Hematopoietic multipotent progenitor cell treated with erythropoietin and hydrocortisone succinate and interleukin-3 and kit ligand, for 4 days (in vitro differentiated cells): Measurements from ENCODE around the gene BAZ1B.
"Not testable (repeated sequence)": the region's sequence is repeated elsewhere in the genome, so short reads cannot be mapped to it uniquely, and the experiment has no call there.

Experiments used
- DNase-seq: peaks from one replicate; pipeline ENCODE4 v3.0.0-alpha.2; 2015

The BAZ1B gene

GRCh38 chr7:73495507-73495906, 26.6 kb downstream of the BAZ1B start:
- not testable (repeated sequence) for DNase-seq

GRCh38 chr7:73489976-73490375, 32.1 kb downstream of the BAZ1B start:
- DNase-seq = no peak

GRCh38 chr7:73487486-73487885, 34.6 kb downstream of the BAZ1B start:
- DNase-seq = peak; percentile 33

- no peak for DNase-seq
Measured at GRCh38 chr7:73483171-73483570, 38.9 kb downstream of the BAZ1B start.

GRCh38 chr7:73482746-73483145, 39.3 kb downstream of the BAZ1B start:
- no peak for DNase-seq

GRCh38 chr7:73481521-73481920, 40.6 kb downstream of the BAZ1B start:
- not testable (repeated sequence) for DNase-seq

- no peak for DNase-seq
Measured at GRCh38 chr7:73478549-73478948, 43.5 kb downstream of the BAZ1B start.

GRCh38 chr7:73477376-73477775, 44.7 kb downstream of the BAZ1B start:
- no peak for DNase-seq

- no peak for DNase-seq
Measured at GRCh38 chr7:73470208-73470607, 51.9 kb downstream of the BAZ1B start.

GRCh38 chr7:73467046-73467445, 55.0 kb downstream of the BAZ1B start:
- DNase-seq = not testable (repeated sequence)

GRCh38 chr7:73466112-73466511, 56.0 kb downstream of the BAZ1B start:
- no peak for DNase-seq

GRCh38 chr7:73463966-73464365, 58.1 kb downstream of the BAZ1B start:
- DNase-seq = no peak

GRCh38 chr7:73463260-73463659, 58.8 kb downstream of the BAZ1B start:
- DNase-seq = no peak

- no peak for DNase-seq
Measured at GRCh38 chr7:73461782-73462285, 60.3 kb downstream of the BAZ1B start.

- DNase-seq = no peak
Measured at GRCh38 chr7:73454424-73454823, 67.7 kb downstream of the BAZ1B start.

- DNase-seq = no peak
Measured at GRCh38 chr7:73452999-73453635, 69.0 kb downstream of the BAZ1B start.

GRCh38 chr7:73451780-73452398, 70.2 kb downstream of the BAZ1B start:
- DNase-seq = peak; percentile 76

GRCh38 chr7:73449422-73449821, 72.7 kb downstream of the BAZ1B start:
- no peak for DNase-seq

- DNase-seq = no peak
Measured at GRCh38 chr7:73448609-73449008, 73.5 kb downstream of the BAZ1B start.

- DNase-seq = no peak
Measured at GRCh38 chr7:73447121-73447733, 74.9 kb downstream of the BAZ1B start.

- DNase-seq = no peak
Measured at GRCh38 chr7:73446682-73447081, 75.4 kb downstream of the BAZ1B start.

- no peak for DNase-seq
Measured at GRCh38 chr7:73443548-73444255, 78.4 kb downstream of the BAZ1B start.

GRCh38 chr7:73442903-73443500, 79.1 kb downstream of the BAZ1B start:
- DNase-seq = no peak
